Mammary epithelial cell (primary cell): Measurements from ENCODE around the gene POLRMT.

Source experiments
- CTCF ChIP-seq, 2 donors: IDR thresholded peaks in 1 of 2; conservative IDR thresholded peaks in 1 of 2; 2 replicates each; pipeline ENCODE4 v1.5.1; 2011 to 2012; ENCODE audit warnings: inconsistent platforms in 2 of 2, low read length in 2 of 2, mild to moderate bottlenecking in 2 of 2, control low read depth in 1 of 2, low read depth in 1 of 2; ENCODE audit not compliant: insufficient read depth in 1 of 2; ENCODE audit errors: extremely low read depth in 1 of 2
- EZH2 ChIP-seq: IDR thresholded peaks from 2 replicates; pipeline ENCODE4 v1.6.1; 2012; ENCODE audit warnings: low read length, inconsistent platforms, borderline replicate concordance

- TF ChIP-seq CTCF (conservative IDR thresholded peaks at IDR 0.05 in 1 of 2, IDR thresholded peaks at IDR 0.05 in 1 of 2; ENCODE audit: extremely low read depth in 1 of 2, insufficient read depth in 1 of 2, low read depth in 1 of 2, low read length in 2 of 2) = no peak
- TF ChIP-seq EZH2 = no peak
Measured at GRCh38 chr19:624433-625109, 8.8 kb downstream of the POLRMT start.
